Transverse colon (tissue), 4 donors: ENCODE results near the gene FRMD8. TPM values are rescaled to one million over a fixed set of nuclear protein-coding genes. Genes with fewer than 3 reads are reported as not detected.
A peak's percentile ranks its signal among the peaks of the same experiment; 100 is the strongest.

Source experiments
- DNase-seq: peaks from one replicate; pipeline ENCODE4 v3.0.0-alpha.2; 2019
- H3K27ac ChIP-seq, 4 donors: fragments of 200-600 bp; sonication (generic); 2 replicates each; pipeline ENCODE4 v1.5.1; 2016 to 2018; ENCODE audit warnings: inconsistent platforms in 4 of 4
- H3K27me3 ChIP-seq: fragments of 200-600 bp; sonication (generic); 2 replicates; pipeline ENCODE4 v1.5.1; 2017; ENCODE audit warnings: inconsistent platforms
- H3K36me3 ChIP-seq, 4 donors: fragments of 200-600 bp; sonication (generic); 2 replicates each; pipeline ENCODE4 v1.5.1; 2017 to 2019; ENCODE audit warnings: inconsistent platforms in 4 of 4
- H3K4me1 ChIP-seq, 4 donors: fragments of 200-600 bp; sonication (generic); 2 replicates each; pipeline ENCODE4 v1.5.1; 2017 to 2020; ENCODE audit warnings: inconsistent platforms in 4 of 4
- H3K4me3 ChIP-seq, 4 donors: fragments of 200-600 bp; sonication (generic); 1 replicate in 1 of 4; 2 replicates in 3 of 4; pipeline versions ENCODE4 v1.5.1 to v1.6.1; 2017 to 2019; ENCODE audit warnings: inconsistent platforms in 4 of 4
- H3K9me3 ChIP-seq, 2 donors: fragments of 200-600 bp; sonication (generic); 2 replicates each; pipeline ENCODE4 v1.5.1; 2017 to 2019; ENCODE audit warnings: inconsistent platforms in 2 of 2
- CTCF ChIP-seq, 5 experiments: fragments of 200-600 bp in 3 of 5; fragments of 450-650 bp in 2 of 5; sonication (generic) in 3 of 5; IDR thresholded peaks; 1 replicate in 2 of 5; 2 replicates in 3 of 5; pipeline ENCODE4 v1.5.1; 2016 to 2017; ENCODE audit warnings: antibody characterized with exemption in 5 of 5, inconsistent platforms in 3 of 5, mild to moderate bottlenecking in 2 of 5, moderate library complexity in 1 of 5
- EP300 ChIP-seq: sonication (generic); formaldehyde crosslinking; IDR thresholded peaks from one replicate; pipeline ENCODE4 v1.6.1; 2017; ENCODE audit warnings: antibody characterized with exemption, low read depth
- POLR2A ChIP-seq: fragments of 450-650 bp; IDR thresholded peaks from one replicate; pipeline ENCODE4 v1.6.1; 2016; ENCODE audit warnings: antibody characterized with exemption, mild to moderate bottlenecking, moderate library complexity
- POLR2AphosphoS5 ChIP-seq, 3 donors: sonication (generic); formaldehyde crosslinking; IDR thresholded peaks; one replicate each; pipeline ENCODE4 v1.6.1; 2016; ENCODE audit warnings: antibody characterized with exemption in 3 of 3
- WGBS, 2 donors: methylation state at CpG; one replicate each; pipeline ENCODE4 v1.1.5; 2018; ENCODE audit warnings: low coverage in 1 of 2; 5-methylcytosine and 5-hydroxymethylcytosine counted together
- in situ Hi-C, 4 donors: fragments of 200-750 bp; cut with MboI; loops; one replicate each; pipeline versions ENCODE4 v1.15.0 to v1.15.1; 2017; ENCODE audit warnings: low sequenced_read_pairs in 3 of 4, low pct_ligation_motif_present in 1 of 4, low pct_unique_long_range_greater_than_20kb in 1 of 4
- intact Hi-C: fragments of 100-400 bp; cut with DNase I; formaldehyde crosslinking; loops from one replicate; pipeline ENCODE4 v1.15.1; 2023; ENCODE audit warnings: low total_unique reads
- small RNA-seq, 4 donors: library from RNA; depleted of rRNA; stranded (forward); fragments of <200 nt; gene quantifications; one replicate each; pipeline ENCODE3, GENCODE V24; 2016
- total RNA-seq, 4 donors: library from RNA; depleted of rRNA; stranded (reverse); fragments of >200 nt; gene quantifications; one replicate each; pipeline ENCODE4 v1.1.0, GENCODE V29; 2016

Gene FRMD8
- total RNA-seq, 4 donors from 2014 or later: 64.3 to 164 (median 128) TPM

GRCh38 chr11:65454696-65455456, 68.4 kb downstream of the FRMD8 start:
- Histone ChIP-seq H3K4me3 (peak overlapping the region; percentile 8 to 52 (median 40)), H3K36me3 (no peaks in the 10 kb centered on the region), H3K9me3 (no peaks in the 10 kb centered on the region), H3K4me1 (peaks cover 5 to 23% (median 8%) of the 10 kb centered on the region in 4 donors), H3K27me3 (no peaks in the 10 kb centered on the region), H3K27ac (peak overlapping the region; percentile 81 to 84 (median 83))
- in situ Hi-C loops (no loop called here), intact Hi-C loops (no loop called here)
- DNase-seq: peak; percentile 95
- 6% methylated on average over 46 of the region's 47 CpGs; no CpG with 5 or more reads in 1 of the 2 donors for WGBS, 2 donors
- TF ChIP-seq POLR2A (peak; percentile 67), EP300 (no peak), CTCF (IDR thresholded peaks at IDR 0.05) (no peak), POLR2AphosphoS5 (IDR thresholded peaks at IDR 0.05) (peak; percentile 83 to 93 (median 90))

- no peak for TF ChIP-seq POLR2A
- intact Hi-C loops (no loop called here), in situ Hi-C loops (no loop called here)
- no peaks in the 10 kb centered on the region for H3K27me3 ChIP-seq
- WGBS, 2 donors: 83 to 84% methylated on average over 2 to 3 of the region's 3 CpGs
- no peak for DNase-seq
- peak overlapping the region in 1 of 4 donors; percentile 3 for H3K27ac ChIP-seq
- no peak overlapping the region for H3K4me3 ChIP-seq
- no peaks in the 10 kb centered on the region for H3K9me3 ChIP-seq
- H3K36me3 ChIP-seq: no peaks in the 10 kb centered on the region
- peaks cover 5 to 23% (median 8%) of the 10 kb centered on the region in 4 donors for H3K4me1 ChIP-seq
Measured at GRCh38 chr11:65456418-65456817, 70.0 kb downstream of the FRMD8 start.

- DNase-seq: peak; percentile 7
- Histone ChIP-seq H3K27ac (no peak overlapping the region), H3K4me1 (peaks cover 5 to 8% (median 6%) of the 10 kb centered on the region in 4 donors), H3K36me3 (no peaks in the 10 kb centered on the region), H3K9me3 (no peaks in the 10 kb centered on the region), H3K4me3 (no peak overlapping the region), H3K27me3 (no peaks in the 10 kb centered on the region)
- TF ChIP-seq POLR2A: no peak
- TF ChIP-seq CTCF (IDR thresholded peaks at IDR 0.05): no peak
- TF ChIP-seq EP300: no peak
- no peak for TF ChIP-seq POLR2AphosphoS5 (IDR thresholded peaks at IDR 0.05)
- intact Hi-C loops: no loop called here
- in situ Hi-C loops: no loop called here
- WGBS, 2 donors: 80% methylated on average over 7 of the region's 7 CpGs; no CpG with 5 or more reads in 1 of the 2 donors
Measured at GRCh38 chr11:65459552-65459951, 73.1 kb downstream of the FRMD8 start.

Small RNAs within 50 kb of the gene (small RNA-seq; reads per million reads assigned to genes)
- 0 reads per million in 4 donors for gene RF01684

Other genes starting within 250 kb of the FRMD8 start
- gene SPDYC, start 216.4 kb upstream of the FRMD8 start, total RNA-seq: not detected
- 1,000 to 10,000 TPM in 1 of 4 donors, 100 to 1,000 TPM in 3; 211 to 1,179 (median 376) TPM for gene CAPN1, start 204.7 kb upstream of the FRMD8 start, total RNA-seq
- gene POLA2, start 124.7 kb upstream of the FRMD8 start, total RNA-seq: 10 to 100 TPM in 1 of 4 donors, 1 to 10 TPM in 3; 3.0 to 17.5 (median 6.2) TPM
- 10 to 100 TPM in 3 of 4 donors, 1 to 10 TPM in 1; 9.1 to 22.7 (median 14.5) TPM for gene CDC42EP2, start 71.8 kb upstream of the FRMD8 start, total RNA-seq
- 10 to 100 TPM; 29.1 to 50.9 (median 37.6) TPM for gene DPF2, start 52.8 kb upstream of the FRMD8 start, total RNA-seq
- gene TIGD3, start 31.9 kb upstream of the FRMD8 start, total RNA-seq: 1 to 10 TPM in 1 of 4 donors, under 1 TPM in 2, not detected in 1; 0.48 to 3.0 (median 0.75) TPM
- 1 to 10 TPM; 2.2 to 5.6 (median 5.2) TPM for gene SLC25A45, start 4.0 kb upstream of the FRMD8 start, total RNA-seq
- gene NEAT1, start 36.2 kb downstream of the FRMD8 start, total RNA-seq: 100 to 1,000 TPM; 370 to 782 (median 680) TPM
- over 10,000 TPM; 17,948 to 48,028 (median 23,406) TPM for gene MALAT1, start 112.4 kb downstream of the FRMD8 start, total RNA-seq
- 10 to 100 TPM; 41.0 to 78.4 (median 69.2) TPM for gene SCYL1, start 138.4 kb downstream of the FRMD8 start, total RNA-seq
- 100 to 1,000 TPM in 2 of 4 donors, 10 to 100 TPM in 2; 48.7 to 467 (median 140) TPM for gene LTBP3, start 171.7 kb downstream of the FRMD8 start, total RNA-seq
- gene ZNRD2, start 183.8 kb downstream of the FRMD8 start, total RNA-seq: 10 to 100 TPM in 3 of 4 donors, 1 to 10 TPM in 1; 6.4 to 38.4 (median 27.9) TPM
- gene FAM89B, start 185.9 kb downstream of the FRMD8 start, total RNA-seq: 100 to 1,000 TPM in 1 of 4 donors, 10 to 100 TPM in 3; 25.2 to 254 (median 51.6) TPM
- 100 to 1,000 TPM in 2 of 4 donors, 10 to 100 TPM in 2; 90.2 to 215 (median 106) TPM for gene EHBP1L1, start 189.4 kb downstream of the FRMD8 start, total RNA-seq
- 1 to 10 TPM in 1 of 4 donors, under 1 TPM in 1, not detected in 2; 0.27 to 1.6 TPM for gene KCNK7, start 209.2 kb downstream of the FRMD8 start, total RNA-seq
- 100 to 1,000 TPM in 2 of 4 donors, 10 to 100 TPM in 2; 82.3 to 211 (median 94.8) TPM for gene MAP3K11, start 227.6 kb downstream of the FRMD8 start, total RNA-seq
- gene PCNX3, start 229.1 kb downstream of the FRMD8 start, total RNA-seq: 10 to 100 TPM; 56.4 to 89.0 (median 62.4) TPM